ENCODE data around the gene ATE1. TPM values are rescaled to one million over a fixed set of nuclear protein-coding genes. Genes with fewer than 3 reads are reported as not detected.

The ATE1 gene
- total and polyA plus RNA-seq, 2 of the 4 experiments (the other 2 are of a cell fraction): 6.4 to 27.8 TPM

- Histone ChIP-seq H3K23ac (ENCODE audit: low read depth, low read length) (no peak overlapping the region), H3K4me2 (ENCODE audit: low read depth, low read length) (no peak overlapping the region), H3K18ac (ENCODE audit: low read depth, low read length) (no peak overlapping the region), H3K9me3 (ENCODE audit: control insufficient read depth, insufficient read depth, low read length) (no peaks in the 10 kb centered on the region), H2AK5ac (ENCODE audit: low read depth, low read length) (no peak overlapping the region), H3K36me3 (ENCODE audit: control insufficient read depth, insufficient read depth, low read length) (peaks cover 5% of the 10 kb centered on the region), H4K20me1 (ENCODE audit: insufficient read depth, low read length) (no peaks in the 10 kb centered on the region), H3K9me1 (ENCODE audit: insufficient read depth, low read length) (no peaks in the 10 kb centered on the region; the same call in 1 of the 2 replicates), H2BK15ac (ENCODE audit: low read depth, low read length) (no peak overlapping the region), H3K79me1 (ENCODE audit: low read depth in 1 of 2, low read length in 2 of 2) (no peaks in the 10 kb centered on the region), H2BK120ac (ENCODE audit: low read depth, low read length) (no peak overlapping the region), H3K4me3 (ENCODE audit: insufficient read depth, low read depth, low read length) (no peak overlapping the region), H3K4ac (ENCODE audit: low read depth, low read length) (no peak overlapping the region), H3K27me3 (ENCODE audit: control insufficient read depth, insufficient read depth, low read length) (no peaks in the 10 kb centered on the region), H2AFZ (replicated peaks; ENCODE audit: low read length, poor library complexity) (no peak overlapping the region), H4K8ac (ENCODE audit: low read depth in 2 of 2, low read length in 2 of 2) (no peak overlapping the region), H3K14ac (replicated peaks; ENCODE audit: low read depth, low read length) (no peak overlapping the region), H3K4me1 (ENCODE audit: control insufficient read depth, insufficient read depth, low read length) (no peaks in the 10 kb centered on the region), H4K91ac (ENCODE audit: insufficient read depth, low read depth, low read length) (no peak overlapping the region), H3K9ac (ENCODE audit: low read depth, low read length) (no peak overlapping the region), H3K27ac (ENCODE audit: insufficient read depth, low read length) (no peak overlapping the region), H4K5ac (ENCODE audit: low read depth, low read length) (no peak overlapping the region), H3K56ac (ENCODE audit: extremely low read depth, insufficient read depth, low read length) (no peak overlapping the region), H2BK5ac (ENCODE audit: low read depth, low read length, poor library complexity, severe bottlenecking) (no peak overlapping the region), H2AK9ac (replicated peaks; ENCODE audit: low read depth, low read length, poor library complexity) (no peak overlapping the region), H2BK20ac (ENCODE audit: low read depth, low read length) (no peak overlapping the region)
- no peak for DNase-seq
- CTCF ChIA-PET: no interaction called here
- intact Hi-C loops (cut with micrococcal nuclease) (no loop called here), dilution Hi-C loops (cut with HindIII; ENCODE audit: low sequenced_read_pairs, unreplicated experiment) (no loop called here), in situ Hi-C loops (cut with MboI; ENCODE audit: low sequenced_read_pairs) (no loop called here)
- 80% methylated on average over 2 of the region's 4 CpGs; no CpG with 5 or more reads in 1 of the 2 experiments for whole genome bisulfite sequencing, 2 experiments (ENCODE audit: extremely low coverage in 2 of 2, insufficient read length in 1 of 2)
- no peak for TF ChIP-seq POLR2A (IDR thresholded peaks at IDR 0.05; ENCODE audit: low read depth, low read length)
- TF ChIP-seq ELK1 (IDR thresholded peaks at IDR 0.05; ENCODE audit: borderline replicate concordance, low read depth, low read length): no peak
- TF ChIP-seq RFX5 (IDR thresholded peaks at IDR 0.05; ENCODE audit: low read depth, low read length): no peak
- TF ChIP-seq MXI1 (IDR thresholded peaks at IDR 0.05; ENCODE audit: borderline replicate concordance, low read depth, low read length): no peak
- TF ChIP-seq MAFK (IDR thresholded peaks at IDR 0.05; ENCODE audit: low read depth, low read length): no peak
- no peak for TF ChIP-seq RCOR1 (IDR thresholded peaks at IDR 0.05; ENCODE audit: insufficient replicate concordance, low read length)
- TF ChIP-seq FOS (IDR thresholded peaks at IDR 0.05; ENCODE audit: low read depth, low read length): no peak
- no peak for TF ChIP-seq BHLHE40 (IDR thresholded peaks at IDR 0.05; ENCODE audit: low read depth, low read length)
- POLR2A ChIA-PET (ENCODE audit: unreplicated experiment): no interaction called here
- no peak for ATAC-seq (ENCODE audit: low read depth)
- no TSS peak for BruUV-seq (replicated peaks)
Measured at GRCh38 chr10:121865554-121865953, 62.3 kb downstream of the ATE1 start.
